Activated CD8-positive, alpha-beta memory T cell treated with anti-CD3 and anti-CD28 coated beads for 1 hour (primary cell): ENCODE results near the gene BABAM2.
"Not testable (repeated sequence)": the region's sequence is repeated elsewhere in the genome, so short reads cannot be mapped to it uniquely, and the experiment has no call there.

Experiments
- DNase-seq, 2 donors: peaks; one replicate each; pipeline ENCODE4 v3.0.0-alpha.2; 2020; ENCODE audit warnings: low read depth in 1 of 2; ENCODE audit errors: extremely low read depth in 1 of 2

Gene BABAM2

DNA sequence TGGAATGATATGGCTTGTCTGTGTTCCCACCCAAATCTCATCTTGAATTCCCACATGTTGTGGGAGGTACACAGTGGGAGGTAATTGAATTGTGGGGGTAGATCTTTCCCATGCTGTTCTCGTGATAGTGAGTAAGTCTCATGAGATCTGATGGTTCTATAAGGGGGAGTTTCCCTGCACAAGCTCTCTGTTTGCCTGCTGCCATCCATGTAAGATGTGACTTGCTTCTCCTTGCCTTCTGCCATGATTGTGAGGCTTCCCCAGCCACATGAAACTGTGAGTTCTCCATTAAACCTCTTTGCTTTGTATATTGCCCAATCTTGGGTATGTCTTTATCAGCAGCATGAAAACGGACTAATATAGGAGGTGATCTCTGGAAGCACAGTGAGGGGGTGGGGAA lies 78.4 kb downstream of the BABAM2 start:
- not testable (repeated sequence) for DNase-seq

DNA sequence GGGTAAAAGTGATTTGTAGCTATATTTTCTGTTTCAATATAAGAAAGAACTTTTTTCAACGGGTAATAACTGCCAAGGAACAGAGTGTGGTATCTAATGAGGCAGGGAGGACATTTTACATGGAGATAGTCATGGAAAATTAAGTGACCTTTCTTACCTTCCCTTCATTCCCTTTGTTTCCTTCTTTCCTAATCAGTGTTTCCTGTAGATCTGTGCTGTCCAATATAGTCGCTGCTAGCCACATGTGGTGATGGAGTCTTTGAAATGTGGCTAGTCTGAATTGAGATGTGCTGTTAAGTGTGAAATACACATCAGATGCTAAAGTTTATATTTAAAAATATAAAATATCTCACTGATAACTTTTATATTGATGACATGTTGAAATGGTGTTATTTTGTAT lies 81.8 kb downstream of the BABAM2 start:
- DNase-seq = no peak

DNA sequence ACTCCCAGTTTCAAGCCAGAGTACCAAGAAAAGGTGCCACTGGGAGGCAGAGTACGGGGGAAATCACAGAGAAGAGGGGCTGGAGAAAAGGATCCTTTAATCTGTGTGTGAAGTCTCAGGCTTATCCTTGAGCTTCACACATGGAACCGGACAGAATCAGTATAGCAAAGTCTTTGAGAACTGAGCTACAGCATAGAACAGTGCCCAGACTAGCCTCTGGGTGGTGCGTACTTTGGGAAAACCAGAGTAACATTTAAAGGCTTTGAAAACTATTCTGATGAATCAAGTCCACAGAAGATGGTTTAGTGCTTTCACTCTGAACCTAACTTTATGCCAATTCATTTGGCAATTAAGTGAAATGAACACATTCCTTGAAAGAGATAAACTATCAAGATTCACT lies 83.1 kb downstream of the BABAM2 start:
- DNase-seq = no peak

DNA sequence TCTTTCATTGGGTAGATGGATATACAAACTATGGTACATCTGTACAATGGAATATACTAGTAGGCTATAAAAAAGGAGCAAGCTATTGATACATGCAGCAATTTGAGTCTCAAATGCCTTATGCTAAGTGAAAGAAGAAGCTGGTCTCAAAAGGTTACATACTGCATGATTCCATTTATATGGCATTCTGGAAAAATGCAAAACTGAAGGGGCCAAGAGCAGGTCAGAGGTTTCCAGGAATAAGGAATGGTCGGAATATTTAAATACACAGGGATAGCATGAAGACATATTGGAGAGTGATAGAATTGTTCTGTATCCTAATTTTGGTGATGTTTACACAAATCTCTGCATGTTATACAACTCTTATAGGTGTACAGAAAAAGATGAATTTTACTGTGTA lies 85.8 kb downstream of the BABAM2 start:
- no peak for DNase-seq

DNA sequence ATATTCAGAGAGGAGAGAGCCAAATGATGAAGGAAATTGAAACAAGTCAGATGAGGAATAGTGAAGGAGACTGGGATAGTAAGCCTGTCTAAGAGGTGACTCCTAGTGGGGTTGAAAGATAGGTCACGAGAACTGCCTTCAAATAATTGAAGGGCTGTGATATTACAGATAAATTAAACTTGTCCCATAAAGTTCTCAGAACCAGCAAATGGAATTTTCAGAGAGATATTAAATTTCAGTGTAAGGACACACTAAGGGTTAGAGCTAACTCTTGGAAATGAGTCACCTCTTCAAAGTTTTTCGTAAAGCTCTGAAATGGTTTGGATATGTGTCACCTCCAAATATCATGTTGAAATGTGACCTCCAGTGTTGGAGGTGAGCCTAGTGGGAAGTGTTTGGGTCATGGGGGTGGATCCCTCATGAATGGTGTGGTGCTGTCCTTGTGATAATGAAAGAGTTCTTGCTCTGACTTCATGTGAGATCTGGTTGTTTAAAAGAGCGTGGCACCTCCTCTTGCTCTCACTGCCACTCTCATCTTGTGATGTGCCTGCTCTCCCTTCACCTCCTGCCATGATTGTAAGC lies 87.3 kb downstream of the BABAM2 start:
- DNase-seq = no peak

DNA sequence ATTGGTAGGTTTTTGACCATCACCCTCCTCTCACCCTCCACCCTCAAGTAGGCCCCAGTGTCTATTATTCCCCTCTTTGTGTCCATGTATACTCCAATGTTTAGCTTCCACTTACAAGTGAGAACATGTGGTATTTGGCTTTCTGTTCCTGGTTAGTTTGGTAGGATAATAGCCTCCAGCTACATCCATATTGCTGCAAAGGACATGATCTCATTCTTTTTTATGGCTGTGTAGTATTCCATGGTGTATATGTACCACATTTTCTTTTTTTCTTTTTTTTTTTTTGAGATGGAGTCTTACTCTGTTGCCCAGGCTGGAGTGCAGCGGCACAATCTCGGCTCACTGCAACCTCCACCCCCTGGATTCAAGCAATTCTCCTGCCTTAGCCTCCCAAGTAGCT lies 88.2 kb downstream of the BABAM2 start:
- not testable (repeated sequence) for DNase-seq

DNA sequence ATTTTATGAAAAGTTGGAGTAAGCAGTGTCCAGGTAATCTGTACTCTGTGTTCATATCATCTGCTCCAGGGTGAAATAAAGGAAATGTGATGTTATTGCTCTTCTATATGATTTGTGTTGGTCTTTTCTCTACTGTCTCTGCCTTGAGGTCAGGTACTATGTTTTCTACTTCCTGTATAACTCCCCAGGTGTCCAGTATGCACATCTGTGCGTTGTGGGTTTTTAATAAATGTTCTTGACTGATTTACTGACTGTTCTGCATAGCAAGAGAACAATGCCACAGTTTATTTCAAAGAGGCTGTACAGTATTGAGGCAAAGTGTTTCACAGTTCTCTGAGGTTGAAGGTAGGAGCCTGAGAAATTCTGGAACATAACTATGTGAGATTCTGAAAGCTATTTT lies 89.7 kb downstream of the BABAM2 start:
- DNase-seq = no peak

DNA sequence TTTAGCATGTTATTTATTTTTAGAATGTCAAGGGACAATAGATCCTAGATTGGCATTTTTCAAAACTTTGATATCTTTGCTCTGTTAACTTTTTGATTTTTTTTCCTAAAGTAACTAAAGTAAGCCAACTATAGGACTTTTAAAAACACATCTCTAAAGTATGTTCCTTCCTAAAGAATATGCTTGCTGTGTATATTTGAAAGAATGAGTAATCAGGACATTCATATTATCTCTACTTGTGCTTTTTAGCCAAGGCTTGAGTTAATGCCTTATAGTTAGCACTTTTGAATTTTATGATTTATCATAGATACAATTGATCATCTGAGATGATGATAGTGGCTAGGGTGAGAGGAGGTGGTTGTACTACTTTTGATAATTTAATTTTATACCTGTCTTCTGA lies 93.6 kb downstream of the BABAM2 start:
- no peak for DNase-seq

DNA sequence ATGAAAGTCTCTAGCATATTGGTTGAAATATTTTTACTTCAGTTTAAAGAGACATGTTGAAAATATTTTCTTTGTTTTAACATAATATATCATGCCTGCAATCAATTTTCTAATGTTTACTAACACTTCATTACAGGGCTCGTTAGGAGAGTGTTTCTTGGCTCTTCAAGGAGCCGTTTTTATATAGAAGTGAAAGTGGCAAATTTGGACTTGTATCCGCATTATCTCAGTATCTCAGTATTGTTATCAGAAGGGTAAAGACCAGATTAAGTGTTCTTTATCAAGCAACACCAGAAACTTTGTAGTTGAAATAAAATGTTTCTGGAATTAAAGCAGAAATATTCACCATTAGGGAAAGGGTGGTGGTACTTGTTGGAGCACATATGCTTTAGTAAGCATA lies 97.8 kb downstream of the BABAM2 start:
- DNase-seq = no peak

DNA sequence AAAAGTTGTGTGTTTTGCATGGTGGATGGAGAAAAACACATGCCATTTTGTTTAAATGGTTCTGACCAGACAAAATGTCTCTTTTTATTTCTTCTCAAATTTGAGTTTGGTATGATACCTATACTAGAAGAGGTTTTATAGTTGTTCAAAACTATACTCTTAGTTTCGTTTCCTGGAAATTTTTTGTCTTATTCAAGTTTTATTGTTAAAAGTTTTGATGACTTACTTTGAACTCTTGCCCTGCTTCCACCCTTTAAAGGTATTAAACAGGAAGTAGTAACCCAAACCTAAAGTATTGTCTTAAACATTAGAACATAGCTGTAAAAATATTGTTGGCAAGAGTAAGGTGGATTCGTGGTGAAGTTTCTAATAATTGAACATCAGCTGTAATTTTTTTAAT lies 98.2 kb downstream of the BABAM2 start:
- no peak for DNase-seq

DNA sequence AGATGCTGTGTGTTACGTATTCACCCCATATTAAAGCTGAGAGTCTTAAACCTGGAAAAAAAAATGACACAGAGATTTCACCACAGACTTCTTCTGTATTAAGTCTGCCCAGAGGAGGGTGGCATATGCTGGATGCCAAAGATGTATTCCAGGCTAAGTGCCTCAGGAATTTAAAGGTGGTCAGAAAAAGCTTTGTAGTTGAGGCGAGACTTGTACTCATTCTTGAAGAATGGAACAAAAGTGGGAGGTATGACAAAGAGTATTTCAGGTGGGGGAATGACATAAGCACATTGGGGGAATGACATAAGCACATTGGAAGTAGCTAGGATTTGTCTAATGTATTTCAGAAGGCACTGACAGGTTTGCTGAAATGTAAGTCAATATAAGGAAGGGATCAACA lies 98.6 kb downstream of the BABAM2 start:
- no peak for DNase-seq

DNA sequence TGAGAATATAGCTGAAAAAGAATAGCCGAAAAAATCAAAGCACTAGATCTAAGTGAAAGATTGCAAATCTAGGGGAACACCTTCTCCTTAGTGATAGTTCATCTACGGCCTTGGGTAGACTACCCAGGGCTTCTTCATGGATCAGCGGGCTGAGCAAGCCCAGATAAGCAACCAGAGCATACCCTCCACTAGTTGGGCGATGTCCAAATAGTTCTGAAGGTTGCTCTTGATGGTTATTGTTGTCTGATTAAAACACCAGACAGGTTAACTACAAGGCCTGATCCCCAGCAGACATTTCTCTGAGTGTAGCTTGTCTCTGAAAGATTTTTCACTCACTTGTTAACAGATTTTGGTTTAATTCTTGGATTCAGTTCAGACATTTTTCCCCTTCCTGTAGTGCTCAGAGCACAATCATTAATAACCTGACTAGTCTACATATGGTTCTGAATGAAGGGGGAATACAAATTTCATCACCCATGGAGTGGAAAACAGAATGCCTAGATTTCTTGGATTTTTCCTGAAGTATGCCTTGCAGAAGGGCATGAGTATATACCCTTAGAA lies 99.6 kb downstream of the BABAM2 start:
- no peak for DNase-seq

DNA sequence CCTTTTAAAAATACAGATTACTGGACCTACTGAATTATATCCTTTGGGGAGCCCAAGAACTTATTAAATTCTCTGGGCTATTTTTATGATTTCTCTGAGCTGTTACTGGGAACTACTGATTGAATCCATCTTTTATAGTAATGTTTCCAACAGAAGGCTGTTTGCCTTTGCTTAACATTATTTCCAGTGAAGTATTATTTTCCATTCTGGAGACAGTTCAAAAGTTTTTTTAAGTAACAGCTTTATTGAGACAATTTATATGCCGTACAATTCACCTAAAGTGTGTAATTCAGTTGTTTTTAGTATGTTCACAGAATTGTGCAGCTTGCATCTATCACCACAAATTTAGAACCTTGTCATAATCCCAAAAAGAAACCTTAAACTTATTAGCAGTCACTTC lies 100.6 kb downstream of the BABAM2 start:
- DNase-seq = no peak

DNA sequence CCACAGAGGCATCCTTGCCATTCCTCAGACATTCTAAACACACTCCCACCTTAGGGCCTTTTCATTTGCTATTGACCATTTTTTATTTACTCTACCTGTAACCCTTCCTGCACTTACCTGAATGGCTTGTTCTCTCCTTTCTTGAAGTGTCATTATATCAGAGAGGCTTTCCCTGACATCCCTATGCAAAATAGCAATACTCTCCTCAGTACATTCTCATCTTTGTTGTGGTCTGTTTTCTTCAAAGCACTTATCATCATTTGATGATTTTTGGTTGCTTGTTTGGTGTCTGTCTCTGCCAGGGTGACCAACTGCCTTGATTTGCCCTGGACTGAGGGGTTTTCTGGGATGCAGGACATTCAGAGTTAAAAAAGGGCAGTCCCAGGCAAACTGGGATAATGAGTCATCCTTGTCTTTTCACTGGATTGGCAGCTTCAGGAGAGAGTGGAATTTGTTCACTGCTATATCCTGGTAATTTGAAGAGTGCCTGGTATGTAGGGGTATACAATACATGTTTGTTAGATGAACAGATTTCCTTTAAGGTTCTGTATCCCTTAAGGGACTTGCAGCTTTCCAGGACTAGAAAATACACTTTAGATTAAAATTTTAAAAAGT lies 102.4 kb downstream of the BABAM2 start:
- no peak for DNase-seq

DNA sequence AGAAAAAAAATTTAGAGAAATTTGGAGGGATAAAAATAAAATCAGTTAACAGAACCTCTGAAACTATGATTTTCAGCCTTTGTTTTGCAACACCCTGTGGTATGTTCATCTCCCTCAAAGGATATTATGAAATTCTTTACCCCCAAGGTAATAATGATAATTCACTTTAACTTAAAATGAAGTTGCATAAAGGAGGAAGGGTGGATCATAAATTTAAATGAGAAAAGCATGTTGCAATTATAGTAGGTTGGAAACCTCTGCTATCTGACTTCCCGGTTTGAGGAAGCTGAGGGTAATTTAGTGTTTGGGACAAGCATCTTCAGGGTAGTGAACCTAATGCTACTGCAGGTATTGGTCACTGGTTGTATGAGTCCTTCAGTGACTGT lies 102.9 kb downstream of the BABAM2 start:
- no peak for DNase-seq

DNA sequence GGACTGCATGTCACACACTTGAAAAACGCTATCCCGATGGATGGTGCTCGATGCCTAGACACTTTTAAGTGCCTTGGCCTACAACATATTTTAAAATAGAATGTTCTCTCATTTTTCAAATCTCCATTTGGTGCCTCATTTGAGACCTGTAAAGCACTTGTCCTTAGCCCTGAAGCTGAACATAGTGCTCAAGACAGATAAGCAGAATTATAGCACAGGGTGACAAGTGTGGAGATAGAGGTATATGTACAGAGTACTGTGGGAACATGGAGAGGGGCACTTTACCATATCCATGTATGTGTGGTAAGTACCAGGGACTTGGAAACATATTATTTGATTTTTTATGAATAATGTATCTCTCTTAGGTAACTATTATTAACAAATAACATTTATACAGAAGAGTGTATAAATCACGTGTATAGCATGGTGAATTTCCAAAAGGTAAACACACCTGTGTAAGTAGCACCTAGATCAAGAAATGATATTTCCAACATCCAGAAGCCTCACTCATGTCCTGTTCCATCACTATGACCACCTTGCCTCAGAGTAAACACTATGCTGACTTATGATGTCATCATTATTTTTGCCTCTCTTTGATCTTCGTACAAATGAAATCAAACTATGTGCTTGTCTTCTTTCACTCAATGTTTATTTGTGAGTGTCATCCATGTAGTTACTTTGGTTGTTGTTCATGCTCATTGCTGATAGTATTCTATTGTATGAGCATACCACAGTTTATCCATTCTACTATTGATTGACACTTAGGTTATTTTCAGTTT lies 103.6 kb downstream of the BABAM2 start:
- DNase-seq = no peak

DNA sequence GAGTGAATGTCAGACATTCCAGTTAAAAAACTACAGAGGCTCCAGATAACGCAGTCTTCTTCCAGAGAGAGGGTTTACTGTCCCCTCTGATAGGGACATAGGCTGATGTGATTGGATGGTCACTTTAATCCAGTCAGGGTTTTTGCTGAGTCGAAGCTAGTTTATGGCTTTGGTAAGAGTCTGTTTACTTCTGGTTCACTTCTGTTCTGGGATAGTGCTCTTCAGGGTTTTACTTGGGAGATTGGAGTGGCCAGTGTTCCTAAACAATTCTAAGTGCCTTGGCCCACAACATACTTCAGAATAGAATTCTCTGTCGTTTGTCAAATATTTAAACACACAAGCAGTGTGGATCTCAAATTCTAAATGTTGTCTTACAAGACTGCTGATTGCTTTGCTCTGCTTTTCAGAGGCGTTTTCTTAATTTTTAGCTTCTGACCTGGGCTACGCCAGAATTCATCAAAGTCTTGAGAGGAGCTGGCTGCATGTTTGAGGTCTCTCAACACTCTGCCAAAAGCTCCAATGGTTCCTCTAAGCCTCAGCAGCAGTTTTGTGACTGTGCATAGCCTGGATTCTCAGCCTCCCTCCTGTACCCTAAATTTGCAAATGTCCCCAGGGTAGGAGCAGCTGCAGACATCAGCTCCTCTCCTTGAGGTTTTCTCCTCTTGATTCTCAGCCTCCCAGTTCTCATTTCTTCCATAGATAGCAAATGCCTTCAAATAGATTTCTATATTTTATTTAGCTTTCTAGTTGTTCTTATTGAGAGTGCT lies 105.8 kb downstream of the BABAM2 start:
- no peak for DNase-seq

DNA sequence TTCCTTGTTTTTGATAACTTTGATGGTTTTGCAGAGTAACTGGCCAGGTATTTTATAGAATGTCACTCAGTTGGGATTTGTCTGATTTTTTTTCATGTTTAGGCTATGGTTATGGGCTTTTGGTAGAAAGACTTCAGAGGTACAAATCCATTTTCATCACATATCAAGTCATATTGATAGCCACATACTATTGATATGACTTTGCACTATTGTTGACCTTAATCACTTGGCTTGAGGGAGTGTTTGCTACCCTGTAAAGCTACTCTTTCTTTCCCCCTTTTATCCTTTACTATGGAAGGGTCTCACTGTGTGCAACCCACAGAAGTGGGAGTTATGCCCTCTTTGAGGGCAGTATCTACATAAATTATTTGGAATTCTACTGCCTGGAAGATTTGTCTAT lies 109.8 kb downstream of the BABAM2 start:
- no peak for DNase-seq

DNA sequence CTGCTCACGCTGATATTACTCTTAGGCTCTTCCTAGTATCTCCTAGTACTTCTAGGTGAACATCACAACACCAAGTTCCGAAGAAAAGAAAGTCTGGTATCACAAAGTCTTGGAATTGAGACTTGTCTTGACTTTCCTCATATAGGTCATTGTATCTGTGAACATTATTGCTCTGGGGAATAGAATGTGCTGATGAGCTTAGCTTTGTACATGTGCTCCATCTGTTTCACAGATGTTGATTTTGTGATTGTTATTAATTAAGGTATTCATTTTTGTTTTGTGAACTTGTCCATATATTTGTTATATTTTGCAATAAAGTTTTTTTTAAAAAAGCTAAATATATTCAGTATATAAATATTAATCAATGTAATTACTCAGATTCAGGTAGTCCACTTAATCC lies 111.7 kb downstream of the BABAM2 start:
- DNase-seq = no peak

DNA sequence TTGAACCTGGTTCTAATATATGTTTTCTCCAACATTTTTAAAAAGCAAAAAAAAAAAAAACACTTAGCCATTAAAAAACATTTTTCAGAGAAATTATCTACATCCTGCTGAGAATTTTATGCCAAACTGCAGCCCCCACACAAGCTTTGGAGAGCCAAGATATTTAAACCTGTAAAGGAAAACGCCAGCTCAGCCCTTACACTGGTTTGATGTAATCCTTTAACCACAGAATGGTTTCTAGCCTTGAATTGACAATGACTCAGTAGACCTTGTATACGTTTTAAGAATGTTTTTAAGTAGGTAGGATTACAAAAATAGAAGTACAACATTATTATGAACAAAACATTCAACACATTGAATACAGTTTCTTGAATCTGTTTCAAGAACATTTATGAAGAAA lies 113.6 kb downstream of the BABAM2 start:
- DNase-seq = no peak

DNA sequence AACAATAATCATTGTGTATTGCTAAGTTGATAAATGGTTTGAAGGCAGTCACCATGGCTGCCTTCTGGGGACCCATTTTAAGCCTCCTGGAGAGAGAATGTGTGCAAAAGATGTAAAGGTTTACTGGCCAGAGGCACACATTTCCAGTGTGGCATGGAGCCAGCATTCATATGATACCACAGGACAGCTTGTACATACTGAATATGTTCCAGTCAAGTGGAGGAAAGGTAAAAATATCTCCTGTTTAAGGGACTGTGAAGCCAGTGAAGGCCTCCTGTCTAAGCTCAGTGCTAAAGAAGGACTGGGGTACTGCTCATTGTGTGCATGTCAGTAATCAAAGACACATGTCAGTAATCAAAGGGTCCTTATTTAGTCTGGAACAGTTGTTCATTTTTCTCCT lies 119.2 kb downstream of the BABAM2 start:
- DNase-seq = no peak
